Prostate gland (tissue), 2 donors: ENCODE results near the gene PLA2R1.

Experiments
- CTCF ChIP-seq, 4 experiments: fragments of 200-600 bp in 2 of 4; fragments of 450-650 bp in 2 of 4; sonication (generic) in 2 of 4; IDR thresholded peaks; 1 replicate in 3 of 4; 2 replicates in 1 of 4; pipeline ENCODE4 v1.5.1; 2016 to 2019; ENCODE audit warnings: antibody characterized with exemption in 4 of 4, mild to moderate bottlenecking in 2 of 4, moderate library complexity in 2 of 4
- POLR2AphosphoS5 ChIP-seq: sonication (generic); formaldehyde crosslinking; IDR thresholded peaks from one replicate; pipeline ENCODE4 v1.6.1; 2017; ENCODE audit warnings: antibody characterized with exemption

GRCh38 chr2:159987181-159987580 lies 75.2 kb downstream of the PLA2R1 start:
- TF ChIP-seq CTCF (IDR thresholded peaks at IDR 0.05) (no peak), POLR2AphosphoS5 (no peak)
